Endothelial cell (in vitro differentiated cells): ENCODE data around the gene IFIT1B. TPM values are rescaled to one million over a fixed set of nuclear protein-coding genes. Genes with fewer than 3 reads are reported as not detected.
A peak's percentile ranks its signal among the peaks of the same experiment; 100 is the strongest.

Source experiments
- DNase-seq: peaks from one replicate; pipeline ENCODE4 v3.0.0; 2021; ENCODE audit warnings: low spot score
- H3K27ac Mint-ChIP-seq: one replicate; pipeline ENCODE4 v1.8.0; 2021; ENCODE audit warnings: mixed read lengths, inconsistent platforms; ENCODE audit not compliant: unreplicated experiment
- H3K27me3 Mint-ChIP-seq: one replicate; pipeline ENCODE4 v1.8.0; 2021; ENCODE audit warnings: mild to moderate bottlenecking, moderate library complexity, mixed read lengths, inconsistent platforms; ENCODE audit not compliant: unreplicated experiment
- H3K36me3 Mint-ChIP-seq: one replicate; pipeline ENCODE4 v1.8.0; 2021; ENCODE audit warnings: mild to moderate bottlenecking, low read depth, mixed read lengths, inconsistent platforms; ENCODE audit not compliant: unreplicated experiment
- H3K4me1 Mint-ChIP-seq: one replicate; pipeline ENCODE4 v1.8.0; 2021; ENCODE audit warnings: mild to moderate bottlenecking, mixed read lengths, inconsistent platforms; ENCODE audit not compliant: unreplicated experiment
- H3K4me3 Mint-ChIP-seq: one replicate; pipeline ENCODE4 v1.8.0; 2021; ENCODE audit warnings: mild to moderate bottlenecking, mixed read lengths, inconsistent platforms; ENCODE audit not compliant: unreplicated experiment
- H3K9me3 Mint-ChIP-seq: one replicate; pipeline ENCODE4 v1.8.0; 2021; ENCODE audit warnings: mixed read lengths, inconsistent platforms; ENCODE audit not compliant: unreplicated experiment
- total RNA-seq: library from RNA; stranded (reverse); fragmentation: NEBNext Ultra II Directional; extraction: Animal tissue kit (Norgen Biotek cat#: 25700); gene quantifications from one replicate; pipeline ENCODE4 v1.2.1, GENCODE V29; 2021; ENCODE audit not compliant: unreplicated experiment
- TF ChIP-seq, protein P1 (sequence below): fragments of 200-600 bp; sonication (generic); IDR thresholded peaks from one replicate; pipeline ENCODE4 v1.5.0; 2021; ENCODE audit warnings: antibody characterized with exemption; ENCODE audit not compliant: unreplicated experiment

IFIT1B gene
- total RNA-seq, 1 donor from 2014 or later: not detected

DNA sequence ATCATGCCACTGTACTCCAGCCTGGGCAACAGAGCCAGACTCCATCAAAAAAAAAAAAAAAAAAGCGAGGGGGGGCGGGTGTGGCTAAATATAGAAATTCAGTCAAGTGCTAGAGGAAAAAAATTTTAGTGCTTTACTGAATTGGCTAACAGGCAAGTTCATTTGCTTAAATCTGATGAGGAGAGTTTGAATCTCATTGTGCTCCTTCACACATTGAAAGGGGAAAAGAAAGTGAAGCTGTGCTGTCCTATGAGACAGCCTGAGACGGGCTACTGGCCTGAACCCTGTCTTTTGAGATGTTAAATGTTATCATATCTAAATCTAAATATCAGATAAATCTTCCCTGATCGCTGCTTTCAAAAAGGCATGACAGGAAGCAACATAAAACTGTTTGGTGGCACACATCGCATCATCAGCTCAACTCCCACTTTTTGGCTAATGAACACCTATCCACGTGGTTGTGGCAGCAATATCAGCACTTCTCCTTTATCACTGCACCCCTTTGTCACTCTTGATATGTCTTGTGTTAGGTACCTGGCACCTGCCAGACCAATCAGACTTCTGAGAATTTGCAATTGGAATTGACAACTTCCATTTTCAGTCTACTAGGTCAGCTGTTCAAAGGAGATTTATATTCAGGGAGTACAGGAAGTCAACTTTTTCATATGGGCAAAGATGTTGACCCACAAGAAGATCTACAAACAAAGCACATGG is 14.0 kb upstream of the IFIT1B start:
- peaks cover 33% of the 10 kb centered on the region for H3K4me1 Mint-ChIP-seq
- peaks cover 7% of the 10 kb centered on the region for H3K27me3 Mint-ChIP-seq

DNA sequence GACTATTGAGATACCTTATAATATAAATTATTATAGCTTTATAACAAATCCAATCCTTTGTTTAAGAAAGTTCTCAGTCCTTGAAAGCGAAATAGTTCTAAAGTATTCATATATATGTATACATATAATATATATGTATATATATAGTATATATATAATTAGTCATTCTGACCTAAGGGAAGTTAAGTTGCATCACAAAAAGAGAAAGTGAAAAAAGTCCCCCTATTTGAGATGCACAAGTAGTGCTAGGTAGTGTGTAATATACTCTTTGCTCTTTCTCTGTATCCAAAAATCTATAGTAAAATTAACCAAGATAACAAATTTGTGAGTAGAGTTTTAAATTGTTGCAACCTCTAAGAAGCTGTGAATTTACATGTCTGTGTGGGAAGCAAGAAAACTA is 13.3 kb upstream of the IFIT1B start:
- H3K27ac Mint-ChIP-seq: no peak overlapping the region
- peaks cover 7% of the 10 kb centered on the region for H3K27me3 Mint-ChIP-seq
- TF ChIP-seq, protein P1, sequence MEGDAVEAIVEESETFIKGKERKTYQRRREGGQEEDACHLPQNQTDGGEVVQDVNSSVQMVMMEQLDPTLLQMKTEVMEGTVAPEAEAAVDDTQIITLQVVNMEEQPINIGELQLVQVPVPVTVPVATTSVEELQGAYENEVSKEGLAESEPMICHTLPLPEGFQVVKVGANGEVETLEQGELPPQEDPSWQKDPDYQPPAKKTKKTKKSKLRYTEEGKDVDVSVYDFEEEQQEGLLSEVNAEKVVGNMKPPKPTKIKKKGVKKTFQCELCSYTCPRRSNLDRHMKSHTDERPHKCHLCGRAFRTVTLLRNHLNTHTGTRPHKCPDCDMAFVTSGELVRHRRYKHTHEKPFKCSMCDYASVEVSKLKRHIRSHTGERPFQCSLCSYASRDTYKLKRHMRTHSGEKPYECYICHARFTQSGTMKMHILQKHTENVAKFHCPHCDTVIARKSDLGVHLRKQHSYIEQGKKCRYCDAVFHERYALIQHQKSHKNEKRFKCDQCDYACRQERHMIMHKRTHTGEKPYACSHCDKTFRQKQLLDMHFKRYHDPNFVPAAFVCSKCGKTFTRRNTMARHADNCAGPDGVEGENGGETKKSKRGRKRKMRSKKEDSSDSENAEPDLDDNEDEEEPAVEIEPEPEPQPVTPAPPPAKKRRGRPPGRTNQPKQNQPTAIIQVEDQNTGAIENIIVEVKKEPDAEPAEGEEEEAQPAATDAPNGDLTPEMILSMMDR: no peak
- DNase-seq: no peak
- H3K4me1 Mint-ChIP-seq: peaks cover 39% of the 10 kb centered on the region
- no peaks in the 10 kb centered on the region for H3K9me3 Mint-ChIP-seq
- H3K36me3 Mint-ChIP-seq: no peaks in the 10 kb centered on the region
- H3K4me3 Mint-ChIP-seq: no peak overlapping the region

More for the DNA sequence above, 14.0 kb upstream of the IFIT1B start:
- H3K9me3 Mint-ChIP-seq: no peaks in the 10 kb centered on the region
- no peak overlapping the region for H3K27ac Mint-ChIP-seq
- no peak for DNase-seq
- TF ChIP-seq, protein P1: no peak
- no peak overlapping the region for H3K4me3 Mint-ChIP-seq
- no peaks in the 10 kb centered on the region for H3K36me3 Mint-ChIP-seq

DNA sequence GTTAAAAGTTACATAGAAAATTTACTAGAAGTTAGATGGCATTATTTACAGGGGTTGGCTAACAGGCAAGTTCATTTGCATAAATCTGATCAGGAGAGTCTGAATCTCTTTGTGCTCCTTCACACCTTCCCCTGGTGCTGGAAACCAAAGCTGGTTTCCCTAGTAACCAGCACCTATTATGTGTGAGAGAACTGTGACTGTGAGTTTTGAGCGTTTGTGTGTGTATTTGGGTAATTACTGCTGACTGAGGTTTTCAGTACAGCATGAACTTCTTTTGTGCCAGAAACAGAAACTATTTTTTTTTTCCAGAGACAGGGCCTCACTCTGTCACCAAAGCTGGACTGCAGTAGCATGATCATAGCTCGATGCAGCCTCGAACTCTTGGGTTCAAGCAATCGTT is 10.3 kb upstream of the IFIT1B start:
- Mint-ChIP-seq H3K27me3 (peaks cover 6% of the 10 kb centered on the region), H3K36me3 (no peaks in the 10 kb centered on the region), H3K4me3 (no peak overlapping the region), H3K9me3 (no peaks in the 10 kb centered on the region), H3K27ac (peak overlapping the region; percentile 19), H3K4me1 (peaks cover 36% of the 10 kb centered on the region)
- TF ChIP-seq, protein P1: no peak
- DNase-seq: no peak

DNA sequence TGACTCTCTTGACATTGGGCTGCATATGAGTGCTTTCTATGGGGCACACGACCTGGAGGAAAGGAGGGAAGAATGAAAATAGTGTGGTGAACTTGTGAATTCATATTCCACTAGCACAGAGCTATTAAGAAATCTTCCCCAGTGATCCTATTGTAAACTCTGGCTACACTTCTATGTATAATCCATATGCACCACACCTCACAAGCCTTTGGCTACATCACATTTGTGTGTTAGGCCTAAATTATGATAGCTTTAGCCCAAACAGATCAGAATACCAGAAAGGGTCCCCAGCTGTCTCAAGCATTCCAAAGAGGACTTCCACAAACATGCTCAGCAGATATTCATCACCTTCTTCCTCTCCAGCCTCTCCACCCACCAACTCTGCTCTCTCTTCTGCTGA is 9.7 kb upstream of the IFIT1B start:
- TF ChIP-seq, protein P1: no peak
- no peaks in the 10 kb centered on the region for H3K36me3 Mint-ChIP-seq
- no peak for DNase-seq
- peaks cover 6% of the 10 kb centered on the region for H3K27me3 Mint-ChIP-seq
- no peak overlapping the region for H3K4me3 Mint-ChIP-seq
- peak overlapping the region; percentile 20 for H3K27ac Mint-ChIP-seq
- H3K9me3 Mint-ChIP-seq: no peaks in the 10 kb centered on the region
- peaks cover 35% of the 10 kb centered on the region for H3K4me1 Mint-ChIP-seq
